Renal pelvis (tissue), 4 donors: ENCODE data around the gene STOM. TPM values are rescaled to one million over a fixed set of nuclear protein-coding genes. Genes with fewer than 3 reads are reported as not detected.

Experiments used
- DNase-seq: peaks from one replicate; pipeline ENCODE4 v3.0.0-alpha.2; 2013
- polyA plus RNA-seq, 3 donors: library from polyadenylated mRNA; unstranded; fragments of 120-200 nt; gene quantifications; one replicate each; pipeline ENCODE4 v1.2.1, GENCODE V29; 2013; ENCODE audit not compliant: insufficient read length in 3 of 3

STOM gene
- polyA plus RNA-seq, 3 donors = 70.9 to 81.7 (median 74.5) TPM

DNA sequence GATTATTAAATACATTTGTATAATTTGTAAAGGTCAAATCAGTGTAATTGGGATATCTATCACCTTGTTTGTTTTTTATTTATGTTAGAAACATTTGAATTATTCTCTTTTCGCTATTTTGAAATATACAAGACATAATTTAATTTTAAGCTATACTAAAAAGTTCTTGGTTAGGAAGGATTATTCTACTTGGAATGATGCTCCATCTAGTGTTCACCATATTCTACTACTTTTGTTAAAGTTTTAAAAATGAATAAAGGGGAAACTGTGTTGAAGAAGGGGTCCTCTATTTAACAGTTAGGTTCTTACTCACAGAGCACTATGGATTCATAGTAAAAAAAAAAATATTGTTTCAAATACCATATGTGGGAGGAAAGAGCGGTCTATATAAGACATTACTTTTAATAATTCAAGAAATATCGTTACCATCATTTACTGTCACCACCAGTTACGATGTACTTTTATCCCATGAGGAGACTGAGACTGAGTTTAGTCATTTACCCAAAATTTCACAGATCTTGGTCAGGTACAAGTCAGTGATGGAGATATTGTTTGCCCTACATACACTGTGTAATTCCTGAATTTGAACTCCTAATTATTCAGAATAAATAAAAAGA, 6.3 kb upstream of the STOM start:
- DNase-seq = no peak

DNA sequence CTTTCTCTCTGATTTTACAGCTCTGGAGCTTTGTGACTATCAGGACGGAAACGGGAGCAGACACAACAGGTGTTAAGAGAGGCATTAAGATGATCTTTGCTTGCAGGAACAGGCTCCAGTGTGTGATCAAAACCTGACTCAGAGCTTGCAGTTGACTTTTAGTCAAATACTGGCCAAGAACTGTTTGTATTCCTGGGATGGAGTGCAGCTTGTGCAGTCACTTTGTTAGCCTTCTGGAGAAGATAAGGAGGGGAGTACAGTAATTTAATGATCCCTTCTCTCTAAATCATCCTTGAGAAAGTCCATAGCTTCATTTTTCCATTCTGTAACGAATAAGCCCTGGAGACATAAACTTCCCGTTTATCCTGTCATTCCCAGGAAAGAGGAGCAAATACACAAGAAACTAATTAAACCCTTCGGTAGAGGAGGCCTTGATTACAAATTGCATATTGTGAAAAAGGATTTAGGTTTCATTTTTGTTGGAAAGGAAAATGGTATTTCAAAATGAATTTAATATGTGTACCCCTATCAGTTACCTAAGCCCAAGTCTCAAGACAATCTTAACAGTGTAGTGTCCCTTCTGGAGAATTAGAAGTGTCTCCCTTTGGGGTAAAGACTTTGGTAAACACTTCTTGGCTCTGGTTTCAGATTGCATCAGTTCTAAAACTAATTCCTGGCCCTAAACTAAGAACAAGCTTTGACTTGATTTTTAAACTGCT, 3.1 kb upstream of the STOM start:
- no peak for DNase-seq

DNA sequence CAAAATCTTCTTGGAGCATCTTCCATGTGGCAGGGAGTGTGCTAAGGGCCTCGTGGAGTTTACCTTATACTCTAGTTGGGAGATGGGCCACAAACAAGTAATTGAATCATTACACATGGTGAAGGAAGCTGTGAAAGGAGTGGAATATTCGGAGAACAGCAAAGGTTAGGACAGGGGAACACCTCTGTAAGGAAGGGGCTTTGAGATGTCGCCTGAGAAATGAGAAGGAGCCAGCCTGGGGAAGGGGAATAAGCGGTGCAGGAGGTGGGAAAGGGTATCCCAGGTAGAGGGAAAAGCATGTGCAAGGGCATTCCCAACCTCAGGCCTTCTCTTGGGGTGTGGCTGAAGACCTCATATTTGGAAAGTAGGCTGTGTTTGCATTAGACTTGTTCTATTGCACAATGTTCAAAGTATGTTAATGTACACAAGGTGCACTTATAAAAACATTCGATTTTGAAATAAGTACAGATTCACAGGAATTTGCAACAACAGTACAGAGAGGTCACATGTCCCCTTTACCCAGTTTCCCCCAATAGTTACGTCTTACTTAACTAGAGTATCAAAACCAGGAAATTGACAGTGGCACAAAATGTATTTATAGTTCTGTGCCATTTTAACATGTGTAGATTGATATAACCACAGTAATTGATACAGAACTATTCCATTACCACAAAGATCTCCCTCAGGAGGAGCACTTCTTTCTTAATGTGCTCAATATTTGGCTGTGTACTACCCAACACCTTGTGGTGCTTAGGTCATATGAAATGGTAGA, 2.4 kb upstream of the STOM start:
- no peak for DNase-seq

DNA sequence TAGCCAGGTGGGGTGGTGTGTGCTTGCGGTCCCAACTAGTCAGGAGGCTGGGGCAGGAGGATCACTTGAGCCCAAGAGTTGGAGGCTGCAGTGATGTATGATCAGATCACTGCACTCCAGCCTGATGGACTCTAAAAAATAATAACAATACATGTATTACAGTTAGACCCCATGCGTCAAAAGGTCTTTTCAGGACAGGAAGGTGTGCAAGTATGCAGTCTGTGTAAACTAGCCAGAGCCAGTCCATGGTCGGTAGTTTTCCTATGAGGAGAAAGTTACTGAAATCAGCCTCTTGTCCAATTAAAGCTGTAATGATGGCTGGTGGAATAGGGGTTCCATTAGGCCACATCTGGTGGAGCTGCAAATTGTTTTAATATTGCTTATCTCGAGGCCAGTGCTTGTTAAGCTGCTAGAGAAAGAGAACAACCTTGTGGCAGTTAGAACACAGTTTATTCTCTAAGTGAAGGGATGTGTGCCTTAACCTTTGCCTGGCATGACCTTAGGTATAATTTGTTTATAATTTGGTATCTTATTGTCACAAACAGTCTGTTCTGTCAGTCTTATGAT, 1.5 kb upstream of the STOM start:
- DNase-seq = no peak

DNA sequence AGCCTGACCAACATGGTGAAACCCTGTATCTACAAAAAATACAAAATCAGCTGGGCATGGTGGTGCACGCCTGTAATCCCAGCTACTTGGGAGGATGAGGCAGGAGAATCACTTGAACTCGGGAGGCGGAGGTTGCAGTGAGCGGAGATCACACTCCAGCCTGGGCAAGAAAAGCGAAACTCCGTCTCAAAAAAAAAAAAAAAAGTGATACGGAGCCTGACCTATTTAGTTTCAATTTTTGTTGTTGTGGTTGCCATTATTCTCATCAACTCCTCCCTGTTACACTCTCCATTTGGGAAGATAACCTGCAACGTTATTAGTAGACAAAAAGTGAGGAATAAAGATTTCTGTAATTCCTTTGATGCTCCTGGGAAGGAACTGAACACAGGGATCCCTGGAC, 1.3 kb downstream of the STOM start:
- DNase-seq = no peak

DNA sequence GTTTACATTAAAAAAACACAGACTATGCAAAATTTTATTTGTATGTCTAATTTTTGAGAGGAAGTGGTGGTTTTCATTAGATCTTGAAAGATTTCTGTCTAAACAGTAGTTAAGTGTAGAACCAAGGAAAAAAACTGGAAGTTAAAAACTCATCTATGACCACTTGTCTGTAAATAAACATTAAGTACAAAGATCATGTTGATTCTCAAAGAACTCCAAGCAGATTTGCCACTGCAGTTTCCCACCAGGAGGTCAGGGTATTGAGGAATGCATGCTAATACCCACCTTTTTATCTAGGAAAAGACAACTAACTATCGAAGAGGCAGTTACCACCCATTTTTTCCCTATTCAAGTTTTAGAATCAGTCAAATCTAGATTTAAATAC, 1.9 kb downstream of the STOM start:
- no peak for DNase-seq

DNA sequence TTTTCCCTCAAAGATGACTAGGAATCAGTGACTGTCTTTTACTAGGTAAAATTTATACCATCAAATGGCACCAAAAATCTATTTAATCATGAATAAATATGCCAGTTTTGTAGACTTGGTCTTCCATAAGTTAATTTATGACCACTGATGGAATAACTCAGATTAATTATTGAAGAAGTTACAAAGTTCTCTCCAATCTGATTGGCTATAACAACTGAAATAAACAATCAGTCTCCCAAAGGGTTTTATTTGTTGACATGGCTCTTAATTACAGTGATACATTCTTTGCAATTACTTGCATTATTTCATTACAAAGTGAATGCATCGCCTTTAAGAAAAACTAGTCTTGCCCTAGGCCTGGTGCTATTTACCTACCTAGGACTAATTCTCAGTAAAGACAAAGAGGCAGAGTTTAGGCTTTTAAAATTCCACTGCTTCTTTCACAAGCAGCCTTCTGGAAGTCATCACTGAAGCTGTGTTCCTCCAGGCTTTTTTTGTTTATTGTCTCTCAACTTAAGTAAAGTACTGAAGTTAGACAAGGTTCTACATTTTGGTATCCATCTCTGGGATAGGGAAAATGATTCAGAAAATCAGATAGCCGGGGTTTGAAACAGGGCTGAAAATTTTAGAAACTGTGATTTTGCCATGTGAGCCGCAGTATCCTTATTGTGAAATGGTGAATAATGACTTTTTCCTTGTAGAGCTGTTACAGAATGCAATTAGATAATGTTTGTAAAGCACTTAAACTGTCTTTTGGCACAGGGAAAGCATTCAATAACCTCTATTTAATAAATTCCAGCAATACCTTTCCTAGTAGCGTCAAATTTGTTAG, 2.5 kb downstream of the STOM start:
- DNase-seq = no peak

DNA sequence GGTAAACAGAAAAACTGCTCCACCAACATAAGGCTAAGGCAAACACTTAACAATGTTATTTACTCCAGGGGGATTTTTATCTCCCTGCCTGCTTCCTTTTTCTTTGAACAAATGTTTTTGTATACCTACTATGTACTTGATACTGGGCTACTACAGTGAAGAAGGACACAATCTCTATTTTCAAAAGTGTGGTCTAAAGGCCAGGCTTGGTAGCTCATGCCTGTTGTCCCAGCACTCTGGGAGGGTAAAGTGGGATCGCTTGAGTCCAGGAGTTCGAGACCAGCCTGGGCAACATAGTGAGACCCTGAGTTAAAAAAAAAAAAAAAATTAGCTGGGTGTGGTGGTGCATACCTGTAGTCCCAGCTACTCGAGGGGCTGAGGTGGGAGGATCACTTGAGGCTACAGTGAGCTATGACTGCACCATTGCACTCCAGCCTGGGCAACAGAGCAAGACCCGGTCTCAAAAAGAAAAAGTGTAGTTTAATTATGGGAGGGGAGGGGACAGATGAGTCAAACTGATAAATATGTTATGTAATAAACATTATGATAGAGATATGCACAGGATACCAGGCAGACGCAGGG, 3.3 kb downstream of the STOM start:
- DNase-seq = no peak

DNA sequence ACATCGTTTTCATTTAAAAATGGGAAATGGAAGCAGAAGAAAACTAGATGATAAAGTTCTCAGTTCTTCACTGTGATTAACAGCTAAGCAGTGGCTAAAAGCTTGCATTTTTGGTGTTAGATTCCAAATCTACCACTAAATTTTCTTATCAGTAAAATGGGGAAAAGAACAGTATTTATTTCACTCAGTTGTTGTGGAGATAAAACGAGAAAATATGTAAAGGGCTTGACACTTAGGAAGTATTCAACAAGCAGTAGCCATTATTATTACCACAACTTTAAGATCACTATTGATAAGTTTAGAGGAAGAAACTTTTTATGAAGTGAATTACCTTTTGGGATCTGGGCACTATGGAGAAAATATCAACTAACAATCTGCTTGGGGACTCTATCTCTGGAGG, 4.5 kb downstream of the STOM start:
- DNase-seq = no peak

DNA sequence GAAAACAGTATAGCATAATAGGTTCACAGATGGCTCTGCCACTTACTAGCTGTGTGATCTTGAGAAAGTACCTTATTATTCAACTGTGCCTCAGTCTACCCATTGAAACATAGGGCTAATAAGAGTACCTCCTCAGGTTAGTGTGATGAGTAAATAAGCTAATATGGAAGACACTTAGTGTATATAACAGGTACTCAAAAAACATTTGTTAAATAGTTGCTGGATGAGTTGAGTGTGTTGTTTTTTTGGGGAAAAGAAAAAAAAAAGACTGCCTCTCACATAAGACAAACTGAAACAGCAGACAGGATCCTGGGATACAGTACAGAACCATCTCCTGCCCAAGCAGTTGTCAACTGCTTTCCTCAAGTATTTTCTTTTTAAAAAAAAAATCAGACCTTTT, 5.2 kb downstream of the STOM start:
- no peak for DNase-seq

DNA sequence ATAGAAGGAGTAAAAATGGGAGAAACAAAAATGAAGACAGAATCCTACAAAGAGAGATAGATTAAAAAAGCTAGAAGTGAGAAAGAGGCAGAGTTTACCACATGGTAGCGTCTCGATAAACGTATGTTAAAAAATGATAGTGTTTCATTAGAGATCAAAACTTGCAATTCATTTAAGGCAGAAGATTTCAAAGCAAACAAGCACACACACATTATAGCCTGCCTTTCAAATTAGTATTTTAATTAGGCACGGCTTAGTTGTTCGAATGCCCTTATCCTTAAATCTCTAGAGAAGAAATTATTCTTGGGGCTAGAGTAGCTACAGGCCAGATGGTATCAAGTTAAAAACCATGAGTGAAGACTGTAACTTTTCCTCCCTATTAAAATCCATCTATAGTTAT, 6.0 kb downstream of the STOM start:
- DNase-seq = no peak

DNA sequence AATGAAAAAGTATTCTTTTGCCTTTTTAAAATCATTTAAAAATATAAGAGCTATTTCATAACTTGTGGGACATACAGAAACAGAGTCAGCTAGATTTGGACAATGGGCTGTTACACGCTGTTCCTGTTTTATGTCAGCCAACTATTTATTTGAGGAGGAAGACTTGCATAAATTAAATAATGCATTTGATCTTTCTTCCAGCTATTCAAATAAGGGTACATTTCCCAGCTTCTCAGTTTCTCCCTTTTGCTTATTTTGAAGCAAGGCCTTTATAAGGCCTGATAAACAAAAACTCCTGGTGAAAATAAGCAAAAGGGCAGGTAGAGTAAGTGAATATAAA, 6.5 kb downstream of the STOM start:
- DNase-seq = no peak

DNA sequence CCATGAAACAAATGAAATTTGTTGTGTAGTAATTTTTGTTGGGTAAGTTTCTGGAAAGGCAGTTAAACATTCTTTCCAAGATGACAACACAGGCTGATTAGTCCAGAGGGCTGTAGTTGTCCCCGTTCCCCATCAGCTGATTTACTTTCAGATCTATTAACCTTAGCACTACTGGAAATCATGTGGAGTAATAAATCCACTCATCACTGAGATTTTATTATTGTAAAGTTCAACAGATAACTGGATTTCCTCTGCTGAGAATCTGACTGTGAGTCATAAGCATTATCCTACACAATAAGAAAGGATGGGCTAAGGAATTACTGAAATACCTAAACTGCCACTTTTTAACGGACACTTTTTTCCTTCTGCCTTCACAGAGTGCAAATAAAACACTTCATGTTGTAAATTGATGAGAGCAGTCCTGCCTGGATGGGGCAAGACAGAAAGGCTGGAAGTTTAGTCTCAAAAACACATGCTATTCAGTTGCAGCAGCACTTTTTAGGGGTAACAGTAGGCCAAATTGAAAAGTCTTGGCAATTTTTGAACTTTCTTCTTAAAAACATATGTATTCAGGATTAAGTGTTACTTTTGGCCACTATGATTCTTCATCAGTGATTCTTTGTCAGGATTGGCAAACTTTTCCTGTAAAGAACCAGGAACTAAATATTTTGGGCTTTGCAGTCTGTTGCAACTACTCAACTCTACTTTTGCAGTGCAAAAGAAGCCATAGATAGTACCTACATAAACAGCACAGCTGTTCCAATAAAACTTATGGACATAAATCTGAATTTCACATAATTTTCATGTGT, 7.0 kb downstream of the STOM start:
- no peak for DNase-seq

DNA sequence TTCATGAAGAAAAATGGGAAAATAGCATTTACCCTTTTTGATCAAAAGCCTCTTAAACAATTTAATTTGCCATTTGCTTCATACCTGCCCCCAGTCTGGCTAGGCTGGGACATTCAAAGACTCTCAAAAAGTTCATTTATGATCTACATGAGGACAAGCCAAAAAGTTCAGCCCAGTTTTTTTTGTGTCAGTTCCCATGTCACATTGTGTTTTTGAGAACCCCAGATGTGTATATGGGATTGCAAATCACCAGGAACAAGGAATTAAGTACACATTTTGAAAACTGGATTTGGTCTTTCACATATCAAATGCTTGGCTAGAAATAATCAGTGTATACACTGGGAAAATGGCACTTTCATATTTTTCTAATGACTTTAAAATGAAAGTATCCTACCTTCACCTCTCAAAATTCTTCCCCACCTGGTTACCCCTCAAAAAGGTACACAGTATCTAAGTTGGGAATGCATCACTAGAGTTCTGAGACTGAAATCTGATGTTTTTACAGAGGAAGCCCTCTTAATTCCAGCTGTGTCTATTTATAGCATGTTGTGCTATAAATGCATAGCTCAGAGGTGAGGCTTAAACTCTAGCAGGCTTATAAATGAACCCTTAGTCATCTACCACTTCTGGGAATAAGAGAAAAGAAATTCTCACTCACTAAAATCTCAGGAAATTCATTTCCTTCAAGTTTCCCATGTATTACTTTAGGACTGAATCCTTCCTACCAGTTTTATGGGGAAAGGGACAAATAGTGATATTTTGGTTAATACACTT, 9.3 kb downstream of the STOM start:
- no peak for DNase-seq

DNA sequence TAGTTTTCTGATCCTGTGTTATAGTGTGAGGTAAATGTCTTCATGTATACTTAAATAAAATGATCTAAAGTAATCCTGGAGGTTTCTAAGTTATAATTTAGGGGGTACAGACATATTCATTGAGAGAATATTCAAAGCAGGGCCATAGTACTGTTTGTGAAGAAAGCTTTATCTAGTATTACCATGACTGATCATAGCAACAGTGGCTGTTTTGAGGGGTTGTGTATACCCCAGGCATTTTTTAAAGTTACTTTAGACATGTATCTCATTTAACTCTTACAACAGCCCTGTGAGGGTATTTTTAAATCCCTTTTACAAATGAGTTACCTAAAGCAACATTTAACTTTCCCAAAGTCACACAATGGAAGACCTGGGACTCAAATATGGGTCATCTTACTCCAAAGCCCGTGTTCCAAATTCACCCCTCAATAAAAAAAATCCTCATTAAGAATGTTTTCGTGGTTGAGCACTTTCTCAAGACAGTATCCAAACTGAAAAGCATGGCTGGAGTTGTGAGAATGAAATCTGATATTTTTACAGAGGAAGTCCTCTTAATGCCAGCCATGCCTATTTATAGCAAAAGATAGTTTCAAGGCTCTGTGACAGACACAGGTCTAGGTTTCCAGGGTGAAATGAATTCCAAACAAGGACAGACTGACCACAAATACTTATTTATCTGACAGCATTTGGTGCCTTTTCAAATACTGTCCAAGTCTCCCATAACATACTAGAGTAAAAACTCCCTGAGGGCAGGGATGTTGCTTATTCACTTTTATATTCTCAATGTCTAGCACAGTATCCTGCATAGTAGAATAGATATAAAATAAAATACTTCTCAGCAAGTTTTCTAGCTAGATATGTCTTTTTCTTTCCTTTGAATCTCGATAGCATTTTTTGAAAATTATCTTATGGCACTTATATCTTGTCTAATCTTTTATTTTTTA, 10.4 kb downstream of the STOM start:
- no peak for DNase-seq

DNA sequence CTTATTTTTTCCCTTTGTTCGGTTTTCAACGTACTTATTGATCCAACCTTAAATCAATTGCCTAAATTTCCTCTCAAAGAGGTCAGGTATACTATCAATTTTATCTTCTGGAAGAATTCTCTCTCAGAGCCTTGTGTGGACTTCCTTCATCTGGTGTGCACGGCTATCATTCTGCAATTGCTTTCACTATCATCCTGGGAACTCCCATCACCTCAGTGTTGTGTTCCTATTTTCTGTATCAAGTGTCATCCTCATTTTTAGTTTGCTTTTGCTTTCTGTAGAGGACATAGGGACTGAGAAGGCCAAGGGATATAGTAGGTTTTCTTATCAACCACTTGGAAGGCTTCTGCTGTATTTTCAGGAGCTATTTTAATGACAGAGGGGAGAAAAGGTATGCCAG, 11.3 kb downstream of the STOM start:
- DNase-seq = no peak

DNA sequence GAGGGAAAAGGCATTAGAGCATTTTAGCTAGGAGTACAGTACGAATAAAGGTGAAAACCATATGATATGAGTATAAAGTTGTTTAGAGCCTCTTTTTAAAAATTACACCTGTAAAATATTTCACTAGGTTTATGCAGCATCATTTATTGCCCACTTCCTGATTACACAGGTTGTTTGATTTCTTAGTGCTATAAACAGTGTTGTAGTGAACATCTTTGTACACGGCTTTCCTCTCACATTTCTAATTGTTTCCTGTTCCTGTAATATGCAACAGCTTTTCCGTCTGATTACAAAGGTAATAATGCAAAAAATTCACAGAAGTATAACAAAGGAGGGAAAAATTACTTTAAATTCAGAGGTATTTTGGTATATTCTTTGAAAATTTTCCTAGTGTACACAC, 13.0 kb downstream of the STOM start:
- no peak for DNase-seq

DNA sequence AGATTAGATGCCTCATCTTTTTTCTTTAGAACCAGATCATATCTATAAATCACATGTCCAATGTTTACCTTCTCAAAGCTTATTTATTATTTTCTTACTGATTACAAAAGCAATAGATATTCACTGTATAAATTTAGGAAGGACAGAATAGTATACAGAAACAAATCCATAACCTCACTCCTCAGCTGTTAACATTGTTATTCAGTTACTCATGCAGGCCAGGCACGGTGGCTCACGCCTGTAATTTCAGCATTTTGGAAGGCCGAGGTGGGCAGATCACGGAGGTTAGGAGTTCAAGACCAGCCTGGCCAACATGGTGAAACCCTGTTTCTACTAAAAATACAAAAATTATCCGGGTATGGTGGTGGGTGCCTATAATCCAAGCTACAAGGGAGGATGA, 15.3 kb downstream of the STOM start:
- DNase-seq = no peak

DNA sequence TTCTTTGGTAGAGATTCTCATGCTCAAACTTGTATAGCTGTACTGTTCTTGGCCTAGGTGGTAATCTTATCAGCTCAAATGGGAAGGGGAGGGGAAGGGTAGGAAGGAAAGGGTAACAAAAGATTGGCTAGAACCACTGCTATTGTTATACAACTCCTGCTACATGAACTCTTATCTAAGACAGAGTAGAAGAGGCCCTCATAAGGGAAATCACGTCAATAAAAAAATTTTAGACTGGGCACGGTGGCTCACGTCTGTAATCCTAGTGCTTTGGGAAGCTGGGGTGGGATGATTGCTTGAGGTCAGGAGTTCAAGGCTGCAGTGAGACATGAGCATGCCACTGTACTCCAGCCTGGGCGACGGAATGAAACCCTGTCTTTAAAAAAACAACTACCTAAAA, 15.9 kb downstream of the STOM start:
- no peak for DNase-seq
